Effector memory CD8-positive, alpha-beta T cell (primary cell): ENCODE results near the gene KIAA2012.

ENCODE experiments used
- ATAC-seq: fragments of 150-1000 bp; cut with Tn5 transposase; replicated peaks from 2 replicates; pipeline ENCODE4 v1.10.0; 2021; ENCODE audit warnings: mild to moderate bottlenecking, moderate library complexity
- DNase-seq, 3 experiments: peaks; one replicate each; pipeline ENCODE4 v3.0.0; 2021
- H3K27ac Mint-ChIP-seq, 2 donors: one replicate each; pipeline ENCODE4 v1.8.0; 2022; ENCODE audit warnings: mild to moderate bottlenecking in 2 of 2, mixed read lengths in 2 of 2, moderate library complexity in 2 of 2
- H3K27me3 Mint-ChIP-seq, 2 donors: one replicate each; pipeline ENCODE4 v1.8.0; 2022; ENCODE audit warnings: mixed read lengths in 2 of 2
- H3K36me3 Mint-ChIP-seq: one replicate; pipeline ENCODE4 v1.8.0; 2022; ENCODE audit warnings: mild to moderate bottlenecking, moderate library complexity, mixed read lengths; ENCODE audit not compliant: insufficient read depth
- H3K4me1 Mint-ChIP-seq, 2 donors: one replicate each; pipeline ENCODE4 v1.8.0; 2022; ENCODE audit warnings: low read depth in 2 of 2, mixed read lengths in 2 of 2
- H3K4me3 Mint-ChIP-seq, 2 donors: one replicate each; pipeline ENCODE4 v1.8.0; 2022; ENCODE audit warnings: mild to moderate bottlenecking in 2 of 2, mixed read lengths in 2 of 2, moderate library complexity in 2 of 2
- H3K9me3 Mint-ChIP-seq, 2 donors: one replicate each; pipeline ENCODE4 v1.8.0; 2022; ENCODE audit warnings: mixed read lengths in 2 of 2

KIAA2012 gene

GRCh38 chr2:202051499-202052161 is 21.4 kb upstream of the KIAA2012 start:
- ATAC-seq (no peak), DNase-seq (no peak)
- Mint-ChIP-seq H3K27me3 (peaks cover 51 to 72% of the 10 kb centered on the region in 2 donors), H3K4me1 (no peaks in the 10 kb centered on the region), H3K4me3 (no peak overlapping the region), H3K9me3 (no peaks in the 10 kb centered on the region), H3K27ac (no peak overlapping the region), H3K36me3 (no peaks in the 10 kb centered on the region)

DNA sequence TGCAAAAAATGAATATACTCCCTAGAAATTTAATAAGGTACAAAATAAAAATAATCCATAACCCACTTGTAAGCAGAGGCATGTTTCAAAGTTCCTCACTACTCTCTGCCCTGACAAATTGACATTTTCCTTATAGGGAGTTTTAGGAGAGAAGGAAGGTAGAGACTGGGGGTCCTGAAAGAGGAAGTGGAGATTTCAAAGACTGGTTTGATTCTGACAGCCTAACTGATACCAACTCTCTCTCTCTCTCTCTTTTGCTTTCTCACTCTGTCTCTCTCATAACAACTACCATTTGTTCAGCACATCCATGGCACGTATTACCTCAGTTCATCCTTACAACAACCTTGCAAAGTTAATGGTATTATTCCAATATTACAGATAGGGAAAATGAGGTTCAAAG is 20.8 kb upstream of the KIAA2012 start:
- ATAC-seq (no peak), DNase-seq (no peak)
- Mint-ChIP-seq H3K9me3 (no peaks in the 10 kb centered on the region), H3K27ac (no peak overlapping the region), H3K36me3 (no peaks in the 10 kb centered on the region), H3K27me3 (peaks cover 45 to 67% of the 10 kb centered on the region in 2 donors), H3K4me3 (no peak overlapping the region), H3K4me1 (no peaks in the 10 kb centered on the region)

DNA sequence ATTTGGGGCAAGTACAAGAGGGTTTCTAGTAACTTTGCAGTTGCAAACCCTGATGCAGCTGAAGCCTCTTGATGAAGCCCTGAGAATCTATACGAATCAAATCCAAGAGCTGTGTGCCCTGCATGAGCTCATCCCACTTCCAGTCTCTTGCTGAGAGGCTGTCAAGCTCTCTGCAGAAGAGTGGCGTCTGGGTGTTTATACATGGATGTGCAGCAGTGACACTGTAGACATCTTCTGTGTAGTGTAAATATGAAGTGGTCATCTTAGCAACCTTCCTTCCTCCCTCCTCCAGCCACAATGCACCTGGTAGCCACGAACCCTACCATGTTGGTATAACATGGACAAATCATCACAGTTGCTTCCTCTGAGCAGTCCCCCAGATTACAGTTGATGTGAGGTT is 18.4 kb upstream of the KIAA2012 start:
- Mint-ChIP-seq H3K9me3 (no peaks in the 10 kb centered on the region), H3K27me3 (peaks cover 43 to 68% of the 10 kb centered on the region in 2 donors), H3K36me3 (no peaks in the 10 kb centered on the region), H3K27ac (no peak overlapping the region), H3K4me3 (no peak overlapping the region), H3K4me1 (no peaks in the 10 kb centered on the region)
- ATAC-seq (no peak), DNase-seq (no peak)

GRCh38 chr2:202056611-202057010 is 16.4 kb upstream of the KIAA2012 start:
- DNase-seq = no peak
- no peak for ATAC-seq
- Mint-ChIP-seq H3K4me3 (no peak overlapping the region), H3K27ac (no peak overlapping the region), H3K4me1 (no peaks in the 10 kb centered on the region), H3K9me3 (no peaks in the 10 kb centered on the region), H3K27me3 (peaks cover 51 to 69% of the 10 kb centered on the region in 2 donors), H3K36me3 (no peaks in the 10 kb centered on the region)

DNA sequence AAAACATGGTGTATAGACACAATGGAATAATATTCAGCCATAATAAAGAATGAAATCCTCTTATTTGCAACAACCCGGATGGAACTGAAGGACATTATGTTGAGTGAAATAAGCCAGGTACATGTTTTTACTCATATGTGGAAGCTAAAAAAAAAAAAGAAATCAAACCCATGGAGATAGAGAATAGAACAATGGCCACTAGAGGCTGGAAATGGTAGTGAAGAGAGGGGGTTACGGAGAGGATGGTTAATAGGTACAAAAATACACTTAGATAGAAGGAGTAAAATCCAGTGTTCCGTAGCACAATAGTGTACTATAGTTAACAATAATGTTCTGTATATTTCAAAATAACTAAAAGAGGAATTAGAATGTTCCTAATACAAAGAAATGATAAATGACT is 12.8 kb upstream of the KIAA2012 start:
- no peak overlapping the region for H3K4me3 Mint-ChIP-seq
- no peak for ATAC-seq
- no peaks in the 10 kb centered on the region for H3K36me3 Mint-ChIP-seq
- peaks cover 34 to 49% of the 10 kb centered on the region in 2 donors for H3K27me3 Mint-ChIP-seq
- no peaks in the 10 kb centered on the region for H3K4me1 Mint-ChIP-seq
- DNase-seq = no peak
- no peaks in the 10 kb centered on the region for H3K9me3 Mint-ChIP-seq
- H3K27ac Mint-ChIP-seq = no peak overlapping the region

DNA sequence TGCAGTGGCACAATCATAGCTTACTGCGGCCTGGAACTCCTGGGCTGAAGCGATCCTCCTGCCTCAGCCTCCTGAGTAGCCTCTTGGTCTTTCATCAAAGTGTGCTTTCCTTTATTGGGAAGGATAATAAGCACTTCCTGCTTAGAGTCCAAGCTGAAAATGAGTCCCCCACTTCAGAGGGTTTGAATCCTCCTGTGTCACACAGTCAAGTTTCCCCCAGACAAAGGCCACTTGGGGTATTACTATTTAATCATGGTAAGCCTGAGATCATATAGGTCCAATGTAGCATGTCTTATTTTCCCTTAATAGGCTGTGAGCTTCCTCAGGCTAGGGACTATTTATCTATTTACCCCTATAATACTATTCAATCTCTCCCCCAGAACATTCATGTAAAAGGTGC is 11.4 kb upstream of the KIAA2012 start:
- no peaks in the 10 kb centered on the region for H3K4me1 Mint-ChIP-seq
- H3K27me3 Mint-ChIP-seq = peaks cover 28 to 46% of the 10 kb centered on the region in 2 donors
- no peak for DNase-seq
- no peak overlapping the region for H3K4me3 Mint-ChIP-seq
- H3K27ac Mint-ChIP-seq = no peak overlapping the region
- ATAC-seq = no peak
- H3K9me3 Mint-ChIP-seq = no peaks in the 10 kb centered on the region
- H3K36me3 Mint-ChIP-seq = no peaks in the 10 kb centered on the region

GRCh38 chr2:202064171-202064880 is 8.7 kb upstream of the KIAA2012 start:
- Mint-ChIP-seq H3K9me3 (no peaks in the 10 kb centered on the region), H3K27ac (no peak overlapping the region), H3K27me3 (peaks cover 18 to 35% of the 10 kb centered on the region in 2 donors), H3K4me3 (no peak overlapping the region), H3K4me1 (no peaks in the 10 kb centered on the region), H3K36me3 (no peaks in the 10 kb centered on the region)
- DNase-seq (no peak), ATAC-seq (no peak)

DNA sequence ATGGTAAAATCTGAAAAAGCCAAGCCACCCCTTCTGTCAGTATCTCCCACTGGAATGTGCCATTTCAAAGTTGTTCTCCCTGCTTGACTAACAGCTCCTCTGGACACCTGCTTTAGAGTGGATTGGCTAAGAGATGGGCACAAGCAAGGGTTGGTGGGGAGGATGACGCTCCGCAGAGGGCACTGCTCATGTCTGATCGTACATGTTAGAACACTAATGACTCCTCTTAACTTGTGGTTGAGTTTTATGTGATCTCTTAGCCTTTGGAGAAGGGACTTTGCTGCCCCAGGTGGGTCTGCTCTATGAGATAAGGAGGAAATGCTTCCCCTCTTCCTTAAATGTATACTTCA is 8.2 kb upstream of the KIAA2012 start:
- H3K9me3 Mint-ChIP-seq = no peaks in the 10 kb centered on the region
- H3K36me3 Mint-ChIP-seq = no peaks in the 10 kb centered on the region
- no peak overlapping the region for H3K27ac Mint-ChIP-seq
- H3K4me1 Mint-ChIP-seq = no peaks in the 10 kb centered on the region
- H3K4me3 Mint-ChIP-seq = no peak overlapping the region
- DNase-seq (no peak), ATAC-seq (no peak)
- H3K27me3 Mint-ChIP-seq = peaks cover 13 to 30% of the 10 kb centered on the region in 2 donors

- Mint-ChIP-seq H3K4me3 (no peak overlapping the region), H3K9me3 (no peaks in the 10 kb centered on the region), H3K4me1 (no peaks in the 10 kb centered on the region), H3K27me3 (peaks cover 6 to 33% of the 10 kb centered on the region in 2 donors), H3K36me3 (no peaks in the 10 kb centered on the region), H3K27ac (no peak overlapping the region)
- no peak for DNase-seq
- ATAC-seq = no peak
Observed at GRCh38 chr2:202065876-202066275, 7.2 kb upstream of the KIAA2012 start.

- H3K27ac Mint-ChIP-seq = no peak overlapping the region
- DNase-seq = no peak
- no peaks in the 10 kb centered on the region for H3K36me3 Mint-ChIP-seq
- ATAC-seq = no peak
- no peaks in the 10 kb centered on the region for H3K4me1 Mint-ChIP-seq
- no peak overlapping the region for H3K4me3 Mint-ChIP-seq
- H3K9me3 Mint-ChIP-seq = no peaks in the 10 kb centered on the region
- peaks cover 8 to 40% of the 10 kb centered on the region in 2 donors for H3K27me3 Mint-ChIP-seq
Observed at GRCh38 chr2:202066875-202067274, 6.2 kb upstream of the KIAA2012 start.

- H3K4me3 Mint-ChIP-seq = no peak overlapping the region
- H3K9me3 Mint-ChIP-seq = no peaks in the 10 kb centered on the region
- H3K27ac Mint-ChIP-seq = no peak overlapping the region
- ATAC-seq (no peak), DNase-seq (no peak)
- H3K4me1 Mint-ChIP-seq = no peaks in the 10 kb centered on the region
- H3K27me3 Mint-ChIP-seq = peaks cover 13 to 47% of the 10 kb centered on the region in 2 donors
- no peaks in the 10 kb centered on the region for H3K36me3 Mint-ChIP-seq
Observed at GRCh38 chr2:202067589-202067988, 5.5 kb upstream of the KIAA2012 start.

DNA sequence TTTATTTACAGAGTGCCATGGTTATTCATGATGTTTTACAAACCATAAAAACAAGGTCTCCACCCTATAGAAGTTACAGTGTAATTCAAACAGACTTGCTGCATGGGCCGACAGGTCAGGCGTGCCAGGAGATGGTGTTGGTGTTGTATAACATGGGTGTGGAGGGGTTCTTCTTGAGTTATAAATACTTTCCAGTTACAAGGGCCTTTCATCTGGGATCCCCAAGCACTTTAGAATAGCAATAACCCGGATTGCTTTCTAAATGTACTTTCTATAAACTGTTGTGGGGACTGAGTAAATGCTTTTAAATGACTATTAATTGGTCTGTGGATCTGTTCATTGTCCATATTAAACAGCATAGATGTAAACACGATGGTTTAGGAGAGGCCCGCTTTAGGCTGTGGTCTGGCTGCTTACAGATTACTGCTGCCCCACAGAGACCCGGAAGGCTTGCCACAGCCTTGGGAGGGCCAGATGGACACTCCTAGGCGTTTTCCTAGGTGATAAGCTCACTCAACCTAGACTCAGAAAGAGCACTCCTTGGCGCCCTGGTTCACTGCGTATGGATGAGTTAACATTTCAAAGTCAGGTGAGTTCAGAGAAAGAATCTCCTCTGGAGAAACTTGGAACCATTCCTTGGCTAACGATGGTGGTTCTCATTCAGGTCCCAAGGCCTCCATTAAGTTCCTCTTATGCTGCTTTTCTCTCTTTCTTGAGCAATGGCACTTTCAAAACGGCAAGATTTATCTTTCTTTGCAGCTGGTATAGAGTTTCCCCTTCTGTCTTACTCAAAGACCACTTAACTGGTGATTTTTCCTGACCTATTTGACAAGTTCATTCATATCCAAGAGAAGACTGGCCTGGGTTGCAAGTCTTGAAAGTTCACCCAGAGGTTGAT is 3.6 kb upstream of the KIAA2012 start:
- H3K9me3 Mint-ChIP-seq = no peaks in the 10 kb centered on the region
- ATAC-seq = no peak
- H3K27ac Mint-ChIP-seq = no peak overlapping the region
- no peak for DNase-seq
- no peaks in the 10 kb centered on the region for H3K4me1 Mint-ChIP-seq
- peaks cover 21 to 56% of the 10 kb centered on the region in 2 donors for H3K27me3 Mint-ChIP-seq
- H3K4me3 Mint-ChIP-seq = no peak overlapping the region
- H3K36me3 Mint-ChIP-seq = no peaks in the 10 kb centered on the region

DNA sequence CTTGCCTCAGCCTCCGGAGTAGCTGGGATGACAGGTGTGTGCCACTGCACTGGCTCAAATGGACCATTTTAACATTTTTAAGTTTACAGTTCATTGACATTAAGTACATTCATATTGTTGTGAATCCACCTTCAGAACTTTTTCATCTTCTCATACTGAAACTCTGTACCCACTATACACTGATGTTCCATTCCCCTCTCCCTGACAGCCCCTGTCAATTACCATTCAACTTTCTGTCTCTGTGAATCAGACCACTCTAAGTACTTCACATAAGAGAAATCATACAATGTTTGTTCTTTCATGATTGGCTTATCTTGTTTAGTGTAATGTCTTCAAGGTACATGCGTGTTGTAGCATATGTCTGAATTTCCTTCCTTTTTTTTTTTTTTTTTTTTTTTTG is 1.9 kb upstream of the KIAA2012 start:
- no peak overlapping the region for H3K4me3 Mint-ChIP-seq
- ATAC-seq = no peak
- H3K9me3 Mint-ChIP-seq = no peaks in the 10 kb centered on the region
- peaks cover 25 to 41% of the 10 kb centered on the region in 2 donors for H3K27me3 Mint-ChIP-seq
- H3K36me3 Mint-ChIP-seq = no peaks in the 10 kb centered on the region
- DNase-seq = no peak
- no peak overlapping the region for H3K27ac Mint-ChIP-seq
- no peaks in the 10 kb centered on the region for H3K4me1 Mint-ChIP-seq
